KOPT-K1 (cell line): ENCODE measurements around the gene SNX17.

Source experiments
- H3K27ac ChIP-seq: fragments of 200-600 bp; sonication (generic); 2 replicates; pipeline ENCODE4 v1.5.1; 2016; ENCODE audit warnings: antibody characterized with exemption, mild to moderate bottlenecking, low read depth, low read length; ENCODE audit not compliant: poor library complexity, severe bottlenecking
- H3K36me3 ChIP-seq: fragments of 200-600 bp; sonication (generic); 2 replicates; pipeline ENCODE4 v1.5.1; 2017; ENCODE audit warnings: antibody characterized with exemption, mild to moderate bottlenecking, low read length, moderate library complexity; ENCODE audit not compliant: insufficient read depth
- H3K9me3 ChIP-seq: fragments of 200-600 bp; sonication (generic); 2 replicates; pipeline ENCODE4 v1.5.1; 2017; ENCODE audit warnings: antibody characterized with exemption, low read length, mild to moderate bottlenecking; ENCODE audit not compliant: insufficient read depth, poor library complexity, severe bottlenecking

Gene SNX17

DNA sequence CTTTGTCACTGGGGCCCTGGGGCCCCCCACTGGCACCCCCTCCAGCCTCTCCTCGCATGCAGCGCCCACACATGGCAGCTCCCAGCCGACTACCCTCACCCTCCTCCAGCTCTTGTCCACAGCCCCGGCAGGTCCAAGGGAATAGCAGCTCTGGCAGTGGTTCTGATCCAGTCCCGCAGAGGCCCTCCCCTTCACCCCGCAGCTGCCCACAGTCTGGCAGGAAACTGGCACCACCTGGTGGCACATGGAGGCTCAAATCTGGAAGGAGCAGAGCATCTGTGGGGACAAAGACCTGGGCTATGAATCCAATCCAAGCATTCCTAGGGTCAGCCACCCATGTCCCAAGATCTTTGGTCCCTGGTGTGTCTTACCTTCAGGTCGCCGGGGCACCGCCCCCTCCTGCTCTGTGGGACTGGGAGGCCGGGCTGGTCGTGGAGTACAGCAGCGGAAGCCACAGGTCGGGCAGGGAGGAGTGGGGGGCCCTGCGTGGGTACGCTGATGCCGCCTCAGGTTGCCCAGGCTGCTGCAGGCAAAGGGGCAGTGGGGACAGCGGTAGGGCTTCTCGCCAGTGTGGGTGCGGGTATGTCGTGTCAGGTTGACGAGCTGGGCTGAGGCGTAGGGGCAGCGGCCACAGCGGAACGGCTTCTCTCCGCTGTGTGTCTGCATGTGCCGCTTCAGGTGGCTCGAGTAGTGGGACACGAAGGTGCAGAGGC, 7.8 kb downstream of the SNX17 start:
- no peaks in the 10 kb centered on the region for H3K9me3 ChIP-seq
- H3K36me3 ChIP-seq: peaks cover 84% of the 10 kb centered on the region
- H3K27ac ChIP-seq: no peak overlapping the region

DNA sequence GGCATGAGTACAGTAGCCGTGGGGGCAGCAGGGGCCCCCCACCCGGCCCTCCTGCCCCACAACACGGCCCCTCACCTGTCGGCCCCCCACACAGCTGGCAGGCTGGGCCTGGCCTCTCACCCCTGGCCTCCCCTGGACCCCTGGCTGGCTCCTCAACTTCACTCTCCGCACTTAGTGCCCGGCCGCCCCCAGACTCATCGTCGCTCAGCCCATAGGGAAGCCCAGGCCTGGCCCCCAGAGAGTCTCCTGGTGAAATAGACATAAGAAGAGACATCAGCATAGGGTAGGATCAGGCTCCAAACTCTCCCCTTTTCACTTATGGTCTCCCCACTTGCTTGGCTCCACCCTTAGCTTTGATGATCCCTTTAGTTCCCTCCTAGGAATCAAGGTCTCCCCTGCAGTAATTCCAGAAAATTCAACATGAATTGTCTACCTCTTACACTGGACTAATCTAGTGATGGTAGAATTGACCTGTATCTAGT, 8.4 kb downstream of the SNX17 start:
- H3K27ac ChIP-seq: no peak overlapping the region
- peaks cover 84% of the 10 kb centered on the region for H3K36me3 ChIP-seq
- no peaks in the 10 kb centered on the region for H3K9me3 ChIP-seq

- H3K27ac ChIP-seq: peak overlapping the region; percentile 82
- peaks cover 84% of the 10 kb centered on the region for H3K36me3 ChIP-seq
- no peaks in the 10 kb centered on the region for H3K9me3 ChIP-seq
Observed at GRCh38 chr2:27379383-27379835, 9.0 kb downstream of the SNX17 start.

DNA sequence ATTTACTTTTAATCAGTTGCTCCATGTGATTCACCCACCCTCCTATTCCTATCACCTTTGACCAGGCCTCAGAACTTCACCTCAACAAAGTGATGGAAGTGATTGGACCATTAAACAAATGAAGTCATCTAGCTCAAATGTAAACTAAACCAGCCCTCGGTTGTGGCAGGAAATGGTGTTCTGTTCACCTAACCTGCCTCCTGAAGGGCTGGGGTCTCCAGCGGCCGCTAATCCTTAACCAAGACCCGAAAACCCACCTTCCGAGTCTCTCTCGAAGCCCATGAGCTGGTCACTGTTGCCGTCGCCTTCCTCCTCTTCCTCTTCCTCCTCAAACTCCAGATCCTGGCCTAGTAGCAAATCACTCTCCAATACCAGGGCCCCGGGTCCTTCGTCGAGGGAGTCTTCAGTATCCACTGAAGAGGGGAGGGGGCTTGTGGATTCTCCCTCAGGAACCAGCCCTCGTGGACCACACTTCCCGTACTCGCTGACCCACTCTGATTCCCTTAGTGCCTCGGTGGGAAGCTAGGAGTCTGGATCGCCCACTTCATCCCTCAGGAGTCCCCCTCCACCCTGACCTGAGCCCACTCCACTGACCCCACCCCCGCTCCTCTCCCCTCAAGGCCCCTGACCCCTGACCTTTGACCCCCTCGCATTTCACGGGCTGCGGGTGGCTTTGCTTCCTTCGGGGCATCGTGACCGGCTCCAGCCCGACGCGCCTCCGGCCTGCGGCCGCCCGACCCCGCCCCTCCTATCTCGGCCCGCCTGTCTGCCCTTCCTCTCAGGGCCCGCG, 9.6 kb downstream of the SNX17 start:
- no peaks in the 10 kb centered on the region for H3K9me3 ChIP-seq
- peak overlapping the region; percentile 82 for H3K27ac ChIP-seq
- peaks cover 84% of the 10 kb centered on the region for H3K36me3 ChIP-seq

GRCh38 chr2:27380626-27381545, 10.5 kb downstream of the SNX17 start, which contains the start of gene ZNF513:
TSS of gene ZNF513 (minus strand) at chr2:27380734. CDS start at chr2:27380526, 208 bp downstream.
- Histone ChIP-seq H3K27ac (peak within 1 kb of the TSS; percentile 82), H3K36me3 (peaks cover 84% of the 10 kb centered on the region), H3K9me3 (no peaks in the 10 kb centered on the region)

- no peaks in the 10 kb centered on the region for H3K9me3 ChIP-seq
- peaks cover 84% of the 10 kb centered on the region for H3K36me3 ChIP-seq
- peak overlapping the region; percentile 82 for H3K27ac ChIP-seq
Observed at GRCh38 chr2:27381577-27382181, 11.3 kb downstream of the SNX17 start.

GRCh38 chr2:27390822-27391679, 20.6 kb downstream of the SNX17 start:
- H3K36me3 ChIP-seq: peaks cover 54% of the 10 kb centered on the region
- H3K27ac ChIP-seq: no peak overlapping the region
- no peaks in the 10 kb centered on the region for H3K9me3 ChIP-seq

- no peak overlapping the region for H3K27ac ChIP-seq
- peaks cover 41% of the 10 kb centered on the region for H3K36me3 ChIP-seq
Observed at GRCh38 chr2:27393225-27393624, 22.8 kb downstream of the SNX17 start.

GRCh38 chr2:27398962-27399361, 28.5 kb downstream of the SNX17 start:
- peaks cover 61% of the 10 kb centered on the region for H3K36me3 ChIP-seq

More at GRCh38 chr2:27393225-27393624, 22.8 kb downstream of the SNX17 start:
- H3K9me3 ChIP-seq: no peaks in the 10 kb centered on the region

GRCh38 chr2:27400348-27401135, 30.1 kb downstream of the SNX17 start:
- Histone ChIP-seq H3K36me3 (peaks cover 67% of the 10 kb centered on the region), H3K27ac (no peak overlapping the region), H3K9me3 (no peaks in the 10 kb centered on the region)

More at GRCh38 chr2:27398962-27399361, 28.5 kb downstream of the SNX17 start:
- no peak overlapping the region for H3K27ac ChIP-seq
- no peaks in the 10 kb centered on the region for H3K9me3 ChIP-seq

DNA sequence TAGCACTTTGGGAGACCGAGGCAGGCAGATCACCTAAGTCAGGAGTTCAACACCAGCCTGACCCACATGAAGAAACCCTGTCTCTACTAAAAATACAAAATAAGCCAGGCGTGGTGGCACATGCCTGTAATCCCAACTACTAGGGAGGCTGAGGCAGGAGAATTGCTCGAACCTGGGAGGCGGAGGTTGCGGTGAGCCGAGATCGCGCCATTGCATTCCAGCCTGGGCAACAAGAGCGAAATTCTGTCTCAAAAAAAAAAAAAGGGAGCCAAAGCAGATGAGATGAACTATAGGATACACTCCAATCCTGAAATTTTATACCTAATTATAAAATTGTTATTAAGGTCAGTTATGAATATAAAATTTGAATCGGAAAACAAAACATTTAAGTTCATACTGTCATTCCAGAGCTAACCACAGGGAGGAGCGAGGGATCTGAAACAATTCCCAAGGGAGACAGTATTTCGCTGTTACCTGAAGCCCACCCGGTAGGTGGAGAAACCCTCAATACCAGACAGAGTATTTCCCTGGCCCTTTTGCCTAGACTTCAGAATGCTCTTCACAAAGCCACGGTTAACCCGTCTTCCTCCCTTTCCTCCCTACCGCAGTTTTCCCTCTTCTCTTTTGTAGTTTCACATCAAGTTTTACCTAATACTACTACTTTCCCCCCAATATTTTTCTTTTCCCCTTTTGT, 37.5 kb downstream of the SNX17 start:
- Histone ChIP-seq H3K9me3 (no peaks in the 10 kb centered on the region), H3K27ac (peak overlapping the region; percentile 83), H3K36me3 (peaks cover 45% of the 10 kb centered on the region)

GRCh38 chr2:27408601-27409320, 38.3 kb downstream of the SNX17 start:
- H3K36me3 ChIP-seq: peaks cover 37% of the 10 kb centered on the region
- H3K27ac ChIP-seq: peak overlapping the region; percentile 83
- no peaks in the 10 kb centered on the region for H3K9me3 ChIP-seq
